Measurements from ENCODE around the gene CHIC2. TPM values are rescaled to one million over a fixed set of nuclear protein-coding genes. Genes with fewer than 3 reads are reported as not detected.

Gene CHIC2
- total and polyA plus RNA-seq, 2 of the 8 experiments (the other 6 are each of a cell fraction or from before 2014, with no cell fraction given), result 4.5 to 10.9 TPM

GRCh38 chr4:54017308-54017707 lies 47.1 kb downstream of the CHIC2 start (continued):
- TF ChIP-seq FOSL1 (IDR thresholded peaks at IDR 0.05; ENCODE audit: insufficient read depth, low read depth, low read length) (no peak), RAD21 (IDR thresholded peaks at IDR 0.05 in 1 of 2, conservative IDR thresholded peaks at IDR 0.05 in 1 of 2; ENCODE audit: low read depth in 2 of 2, low read length in 2 of 2) (no peak), TCF12 (IDR thresholded peaks at IDR 0.05; ENCODE audit: low read depth, low read length) (no peak), GTF2F1 (IDR thresholded peaks at IDR 0.05; ENCODE audit: borderline replicate concordance, low read depth, low read length) (no peak), BRCA1 (IDR thresholded peaks at IDR 0.05; ENCODE audit: low read depth, low read length) (no peak), SP4 (IDR thresholded peaks at IDR 0.05; ENCODE audit: low read length) (no peak), POU5F1 (IDR thresholded peaks at IDR 0.05; ENCODE audit: low read depth, low read length) (no peak), E2F6 (IDR thresholded peaks at IDR 0.05) (no peak), ZNF274 (IDR thresholded peaks at IDR 0.05; ENCODE audit: borderline replicate concordance, extremely low read depth, low read length) (no peak)

All from H1 (cell line).